ENCODE measurements around the gene ELOVL2.

GRCh38 chr6:10960171-10960570, 83.9 kb downstream of the ELOVL2 start:
- TF ChIP-seq CTCF (optimal IDR thresholded peaks at IDR 0.05 in 1 of 3, IDR thresholded peaks at IDR 0.05 in 1 of 3, conservative IDR thresholded peaks at IDR 0.05 in 1 of 3; ENCODE audit: extremely low read depth in 1 of 3, insufficient read depth in 2 of 3, low read length in 3 of 3) = no peak
- no peak for TF ChIP-seq EZH2 (IDR thresholded peaks at IDR 0.05; ENCODE audit: low read length)
